HG03558 (cell line): Measurements from ENCODE around the gene NUMBL.
"Not testable (repeated sequence)": the region's sequence is repeated elsewhere in the genome, so short reads cannot be mapped to it uniquely, and the experiment has no call there.

Experiments used
- ATAC-seq: cut with Tn5 transposase; IDR thresholded peaks from one replicate; pipeline ENCODE4 v1.9.1; 2021; ENCODE audit warnings: moderate number of reproducible peaks; ENCODE audit not compliant: unreplicated experiment; ENCODE audit errors: extremely low read depth

NUMBL gene

DNA sequence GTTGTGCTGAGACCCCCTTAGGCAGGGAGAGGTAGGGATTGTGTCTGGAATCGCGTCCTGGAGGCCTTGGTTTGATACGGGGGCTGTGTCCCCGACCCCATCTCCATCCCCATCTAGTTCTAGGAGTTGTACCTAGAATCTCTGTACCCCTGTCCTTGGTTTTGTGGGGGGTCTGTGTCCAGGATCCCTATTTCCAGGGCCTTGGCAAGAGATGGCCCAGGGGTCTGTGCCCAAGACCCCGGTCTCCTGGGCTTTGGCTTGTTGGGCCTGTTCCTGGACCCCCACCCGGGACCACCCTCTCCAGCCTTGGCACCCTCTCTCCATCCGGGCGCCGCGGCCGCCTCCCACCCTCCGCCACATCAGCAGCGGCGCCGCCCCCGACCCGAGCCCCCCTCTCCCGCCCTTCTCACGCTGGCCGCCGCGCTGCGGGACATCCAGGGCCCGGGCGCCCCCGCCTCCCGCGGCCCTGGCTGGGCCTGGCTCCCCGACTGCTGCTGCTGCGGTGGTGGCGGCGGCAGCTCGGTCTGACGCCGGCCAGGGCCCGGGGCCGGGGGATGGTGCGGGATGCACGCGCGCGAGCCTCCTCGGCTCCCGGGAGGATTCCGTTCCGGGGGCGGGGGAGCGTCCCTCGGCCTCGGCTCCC lies at the start of gene NUMBL:
TSS of gene NUMBL (minus strand) at position 602 of the 643 bp plus-strand sequence. CDS start at position 434, 168 bp downstream.
- no peak for ATAC-seq

DNA sequence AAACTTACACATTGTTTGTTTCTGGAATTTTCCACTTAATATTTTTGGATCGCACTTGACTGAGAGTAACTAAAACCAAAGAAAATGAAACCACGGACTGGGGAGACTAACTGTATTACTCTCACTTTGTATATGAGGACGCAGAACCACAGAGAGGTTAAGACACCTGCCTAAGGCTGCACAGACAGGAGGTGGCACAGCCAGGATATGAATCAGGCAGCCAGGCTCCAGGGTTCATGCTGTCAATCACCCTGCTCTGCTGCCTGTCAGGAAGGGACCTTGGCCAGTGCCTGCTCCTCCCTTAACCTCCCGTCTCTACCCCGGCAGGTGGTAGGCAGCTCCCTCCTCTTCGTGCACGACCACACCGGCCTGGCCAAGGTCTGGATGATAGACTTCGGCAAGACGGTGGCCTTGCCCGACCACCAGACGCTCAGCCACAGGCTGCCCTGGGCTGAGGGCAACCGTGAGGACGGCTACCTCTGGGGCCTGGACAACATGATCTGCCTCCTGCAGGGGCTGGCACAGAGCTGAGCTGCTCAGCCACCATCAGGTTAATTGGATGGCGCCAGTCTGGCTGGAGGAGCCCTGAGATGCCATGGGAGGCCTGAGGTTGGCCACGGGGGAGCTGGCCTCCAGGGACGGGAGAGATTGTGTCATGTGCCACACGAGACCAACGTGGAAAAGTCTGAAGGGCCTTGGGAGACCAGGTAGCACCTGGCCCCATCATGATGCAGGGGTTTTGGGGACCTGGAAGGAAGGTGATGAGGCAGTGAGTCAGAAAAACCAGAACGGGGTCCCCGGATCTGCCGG lies 48.8 kb upstream of the NUMBL start:
- no peak for ATAC-seq

DNA sequence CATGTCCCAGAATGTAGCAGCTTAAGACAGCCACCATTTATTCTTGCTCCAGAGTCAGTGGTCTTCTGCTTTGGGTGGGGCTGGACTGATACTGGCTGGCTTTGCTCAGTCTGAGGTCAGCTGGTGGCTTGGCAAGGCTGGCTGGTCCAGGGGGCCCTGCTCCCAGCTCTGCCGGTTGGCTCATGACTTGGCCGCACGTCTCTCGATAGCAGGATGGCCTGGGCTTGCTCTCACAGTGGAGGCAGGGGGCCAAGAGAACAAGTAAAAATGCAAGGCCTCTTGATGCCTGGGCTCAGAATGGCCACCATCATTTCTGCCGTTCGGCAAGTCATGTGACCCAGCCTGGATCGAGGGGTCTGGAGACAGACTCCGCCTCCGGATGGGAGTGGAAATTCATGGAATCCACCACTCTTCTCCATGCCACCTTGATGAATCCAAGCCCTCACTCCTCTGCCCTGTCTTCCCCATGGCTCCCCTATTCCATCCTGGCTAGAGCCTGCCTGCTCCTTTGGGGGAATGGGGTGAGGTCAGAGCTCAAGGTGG lies 46.7 kb upstream of the NUMBL start:
- no peak for ATAC-seq

DNA sequence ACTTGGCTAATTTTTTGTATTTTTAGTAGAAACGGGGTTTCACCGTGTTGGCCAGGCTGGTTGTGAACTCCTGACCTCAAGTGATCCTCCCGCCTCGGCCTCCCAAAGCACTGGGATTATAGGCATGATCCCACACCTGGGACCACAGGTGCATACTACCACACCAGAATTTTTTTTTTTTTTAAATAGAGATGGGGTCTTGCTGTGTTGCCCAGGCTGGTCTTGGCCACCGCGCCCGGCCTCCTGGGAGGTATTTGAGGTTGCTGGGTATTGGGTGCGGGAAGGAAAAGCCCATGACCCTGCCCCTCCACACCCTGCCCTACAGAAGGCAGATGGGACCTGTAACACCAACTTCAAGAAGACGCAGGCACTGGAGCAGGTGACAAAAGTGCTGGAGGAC lies 46.2 kb upstream of the NUMBL start:
- no peak for ATAC-seq

DNA sequence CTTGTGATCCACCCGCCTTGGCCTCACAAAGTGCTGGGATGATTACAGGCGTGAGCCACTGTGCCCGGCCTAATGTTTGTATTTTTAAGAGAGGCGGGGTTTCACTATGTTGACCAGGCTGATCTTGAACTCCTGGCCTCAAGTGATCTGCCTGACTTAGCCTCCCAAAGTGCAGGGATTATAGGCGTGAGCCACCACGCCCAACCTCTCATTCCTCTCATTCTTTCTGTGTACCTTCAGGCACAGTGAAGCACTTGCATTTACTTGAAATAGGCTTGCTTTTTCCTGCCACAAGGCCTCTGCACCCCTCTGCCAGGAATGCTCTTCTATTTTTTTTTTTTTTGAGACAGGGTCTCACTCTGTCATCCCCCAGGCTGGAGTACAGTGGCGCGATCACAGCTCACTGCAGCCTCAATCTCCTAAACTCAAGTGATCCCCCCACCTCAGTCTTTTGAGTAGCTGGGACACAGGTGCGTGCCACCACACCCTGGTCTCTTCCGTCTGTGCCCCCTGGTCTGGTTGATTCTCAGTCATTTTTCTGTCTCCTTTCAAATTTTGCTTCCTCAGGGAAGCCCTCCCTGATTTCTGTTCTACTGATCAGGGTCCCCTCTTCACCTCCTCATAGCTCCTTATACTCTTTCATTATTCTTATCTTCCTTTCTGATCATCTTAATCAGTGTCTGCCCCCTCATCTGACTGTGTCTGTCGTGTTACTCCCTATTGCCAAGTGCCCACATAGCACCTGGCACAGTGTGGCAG lies 44.7 kb upstream of the NUMBL start:
- no peak for ATAC-seq

DNA sequence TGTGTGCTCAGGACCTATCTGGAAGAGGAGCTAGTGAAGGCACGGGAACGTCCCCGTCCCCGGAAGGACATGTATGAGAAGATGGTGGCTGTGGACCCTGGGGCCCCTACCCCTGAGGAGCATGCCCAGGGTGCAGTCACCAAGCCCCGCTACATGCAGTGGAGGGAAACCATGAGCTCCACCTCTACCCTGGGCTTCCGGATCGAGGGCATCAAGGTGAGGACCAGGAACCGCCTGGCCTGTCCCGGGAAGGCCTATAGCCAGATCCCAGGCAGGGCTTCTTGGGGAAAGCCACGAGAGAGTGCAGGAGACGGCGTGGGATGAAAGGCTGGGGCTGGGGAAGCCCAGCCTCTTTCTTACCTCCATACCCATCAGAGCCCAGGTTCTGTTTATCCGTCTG lies 42.7 kb upstream of the NUMBL start:
- ATAC-seq, result no peak

DNA sequence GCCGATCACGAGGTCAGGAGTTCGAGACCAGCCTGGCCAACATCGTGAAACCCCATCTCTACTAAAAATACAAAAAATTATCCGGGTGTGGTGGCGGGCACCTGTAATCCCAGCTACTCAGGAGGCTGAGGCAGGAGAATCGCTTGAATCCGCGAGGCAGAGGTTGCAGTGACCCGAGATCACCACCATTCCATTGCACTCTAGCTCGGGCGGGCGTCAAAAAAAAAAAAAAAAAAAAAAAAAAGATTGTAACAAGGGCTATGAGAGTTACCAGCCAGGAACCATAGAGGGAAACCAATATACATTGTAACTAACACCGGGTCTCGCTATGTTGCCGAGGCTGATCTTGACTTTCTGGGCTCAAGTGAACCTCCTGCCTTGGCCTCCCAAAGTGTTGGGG lies 41.9 kb upstream of the NUMBL start:
- not testable (repeated sequence) for ATAC-seq

DNA sequence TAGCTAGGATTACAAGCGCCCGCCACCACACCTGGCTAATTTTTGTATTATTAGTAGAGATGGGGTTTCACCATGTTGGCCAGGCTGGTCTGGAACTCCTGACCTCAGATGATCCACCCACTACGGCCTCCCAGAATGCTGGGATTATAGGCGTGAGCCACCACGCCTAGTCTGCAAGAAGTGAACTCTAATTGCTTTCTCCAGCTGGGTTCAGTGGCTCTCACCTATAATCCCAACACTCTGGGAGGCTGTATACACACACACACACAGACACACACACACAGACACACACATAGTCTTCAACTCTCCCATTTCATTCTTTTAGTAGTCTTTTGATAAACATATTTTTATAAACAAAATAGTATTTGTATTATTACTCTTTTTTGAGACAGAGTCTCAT lies 39.6 kb upstream of the NUMBL start:
- ATAC-seq, result not testable (repeated sequence)

DNA sequence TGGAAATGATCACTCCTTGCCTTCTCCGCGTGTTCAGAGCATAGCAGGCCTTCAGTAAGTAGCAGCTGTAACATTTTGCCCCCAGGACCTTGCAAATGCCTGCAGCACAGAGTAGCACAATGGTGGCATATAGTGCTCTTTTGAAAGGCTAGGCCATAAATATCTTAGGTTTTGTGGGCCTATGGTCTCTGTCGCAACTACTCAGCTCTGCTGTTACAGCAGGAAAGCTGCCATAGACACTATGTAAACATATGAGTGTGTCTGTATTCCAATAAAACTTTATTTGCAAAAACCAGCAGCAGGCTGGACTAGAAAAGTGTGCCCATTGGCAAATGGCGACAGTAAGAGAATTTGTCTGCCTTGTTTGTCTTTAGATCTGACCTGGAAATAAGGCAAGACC lies 35.8 kb upstream of the NUMBL start:
- no peak for ATAC-seq

DNA sequence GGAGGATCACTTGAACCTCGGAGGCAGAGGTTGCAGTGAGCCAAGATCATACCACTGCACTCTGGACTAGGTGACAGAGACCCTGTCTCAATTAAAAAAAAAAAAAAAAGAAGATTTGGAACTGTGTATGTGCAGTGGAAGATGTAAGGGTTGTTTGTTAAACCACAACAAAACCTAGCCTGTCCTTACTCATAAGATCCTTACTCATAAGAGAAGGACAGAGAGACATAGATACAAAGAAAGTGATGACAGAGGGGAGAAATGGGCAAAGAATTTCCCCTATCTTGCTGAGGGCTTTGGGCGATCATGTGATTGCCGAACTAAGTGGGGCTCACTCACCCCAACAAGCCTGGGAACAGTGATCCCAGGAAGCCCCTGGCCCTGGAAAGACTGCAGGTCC lies 34.4 kb upstream of the NUMBL start:
- ATAC-seq, result no peak

DNA sequence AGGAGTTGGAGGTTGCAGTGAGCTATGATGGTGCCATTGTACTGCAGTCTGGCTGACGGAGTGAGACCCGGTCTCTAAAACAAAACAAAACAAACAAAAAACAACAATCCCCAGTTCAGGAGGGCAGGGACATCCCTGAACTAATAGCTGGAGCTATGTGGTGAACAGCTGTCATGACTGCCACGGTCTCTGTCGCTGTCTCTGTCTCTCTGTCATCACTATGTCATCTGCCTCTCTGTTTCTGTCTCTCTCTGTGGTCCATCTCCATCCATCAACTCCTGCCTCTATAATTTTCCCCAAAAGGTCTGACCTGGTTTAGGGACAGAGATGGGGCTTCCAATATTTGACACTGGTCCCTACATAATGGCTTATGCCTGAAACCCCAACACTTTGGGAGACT lies 33.9 kb upstream of the NUMBL start:
- no peak for ATAC-seq

DNA sequence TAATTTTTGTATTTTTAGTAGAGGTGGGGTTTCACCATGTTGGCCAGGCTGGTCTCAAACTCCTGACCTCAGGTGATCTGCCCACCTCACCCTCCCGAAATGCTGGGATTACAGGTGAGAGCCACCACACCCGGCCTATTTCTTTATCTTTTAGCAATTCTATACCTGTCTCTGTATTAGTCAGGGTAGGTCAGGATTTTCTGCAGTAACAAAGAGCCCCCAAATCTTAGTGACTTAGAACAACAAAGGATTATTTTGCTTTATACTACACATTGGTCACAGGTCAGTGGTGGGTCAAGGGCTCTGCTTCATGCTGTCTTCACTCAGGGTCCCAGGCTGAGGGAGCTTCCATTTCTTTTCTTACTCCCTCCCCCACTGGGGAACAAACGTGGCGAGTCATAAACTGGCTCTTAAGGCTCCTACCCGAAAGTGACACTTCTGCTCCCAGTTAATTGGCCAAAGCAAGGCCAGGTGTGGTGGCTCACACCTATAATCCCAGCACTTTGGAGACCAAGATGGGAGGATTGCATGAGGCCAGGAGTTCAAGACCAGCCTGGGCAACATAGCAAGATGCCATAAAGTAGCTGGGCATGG lies 33.3 kb upstream of the NUMBL start:
- ATAC-seq, result no peak

DNA sequence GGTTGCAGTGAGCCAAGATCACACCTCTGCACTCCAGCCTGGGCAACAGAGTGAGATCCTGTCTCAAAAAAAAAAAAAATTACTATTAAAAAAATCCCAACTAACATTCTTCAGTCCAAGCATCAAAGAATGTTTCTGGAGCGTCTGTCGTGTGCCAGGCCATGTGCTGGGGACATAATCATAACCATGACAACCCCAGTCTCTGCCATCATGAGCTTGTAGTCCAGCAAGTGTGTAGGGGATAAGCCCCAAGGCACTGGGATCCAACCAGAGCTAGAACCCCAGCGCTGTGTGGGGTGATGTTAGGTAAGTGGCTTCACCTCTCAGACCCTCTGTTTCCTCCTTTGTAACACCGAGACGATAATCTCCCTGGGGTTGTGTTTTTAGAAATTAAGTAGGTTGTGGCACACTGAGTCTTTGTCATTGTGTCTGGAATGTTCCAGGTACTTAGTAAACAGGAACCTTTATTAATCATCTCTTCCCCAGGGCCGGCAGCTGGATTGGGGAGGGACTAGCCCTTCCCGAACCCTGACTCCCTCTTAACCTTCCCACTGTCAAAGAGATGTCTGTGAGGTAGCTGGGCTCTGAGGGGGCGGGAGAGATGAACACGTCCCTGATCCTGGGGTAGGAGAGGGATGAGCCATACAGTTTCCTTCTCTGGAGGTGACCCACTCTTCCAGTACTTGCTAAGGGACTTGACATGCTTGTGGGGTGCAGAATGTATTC lies 31.6 kb upstream of the NUMBL start:
- ATAC-seq, result no peak

DNA sequence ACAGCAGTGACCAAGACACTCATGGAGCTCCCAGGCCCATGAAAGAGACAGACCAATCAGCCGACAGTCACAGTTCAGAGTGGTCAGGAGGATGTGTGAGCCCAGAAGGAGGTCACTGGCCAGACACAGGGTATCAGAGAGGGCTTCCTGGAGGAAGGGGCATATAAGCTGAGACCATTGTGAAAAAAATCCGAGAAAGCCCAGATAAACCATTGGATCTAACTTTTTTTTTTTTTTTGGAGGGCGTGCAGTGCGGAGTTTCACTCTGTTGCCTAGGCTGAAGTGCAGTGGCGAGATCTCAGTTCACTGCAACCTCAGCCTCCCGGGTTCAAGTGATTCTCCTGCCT lies 30.7 kb upstream of the NUMBL start:
- ATAC-seq, result no peak

DNA sequence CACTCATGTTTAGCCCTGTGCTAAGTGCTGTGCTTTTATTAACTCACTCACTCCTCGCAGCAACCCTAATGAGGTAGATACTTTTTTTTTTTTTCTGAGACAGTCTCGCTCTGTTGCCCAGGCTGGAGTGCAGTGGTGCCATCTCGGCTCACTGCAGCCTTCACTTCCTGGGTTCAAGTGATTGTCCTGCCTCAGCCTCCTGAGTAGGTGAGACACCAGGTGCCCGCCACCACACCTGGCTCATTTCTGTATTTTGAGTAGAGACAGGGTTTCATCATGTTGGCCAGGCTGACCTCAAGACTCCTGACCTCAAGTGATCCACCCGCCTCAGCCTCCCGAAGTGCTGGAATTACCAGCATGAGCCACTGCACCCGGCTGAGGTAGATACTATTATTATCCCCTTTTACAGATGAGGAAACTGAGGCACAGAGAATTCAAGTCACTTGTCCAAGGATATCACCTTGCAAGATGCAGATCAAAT lies 29.0 kb upstream of the NUMBL start:
- ATAC-seq, result no peak

DNA sequence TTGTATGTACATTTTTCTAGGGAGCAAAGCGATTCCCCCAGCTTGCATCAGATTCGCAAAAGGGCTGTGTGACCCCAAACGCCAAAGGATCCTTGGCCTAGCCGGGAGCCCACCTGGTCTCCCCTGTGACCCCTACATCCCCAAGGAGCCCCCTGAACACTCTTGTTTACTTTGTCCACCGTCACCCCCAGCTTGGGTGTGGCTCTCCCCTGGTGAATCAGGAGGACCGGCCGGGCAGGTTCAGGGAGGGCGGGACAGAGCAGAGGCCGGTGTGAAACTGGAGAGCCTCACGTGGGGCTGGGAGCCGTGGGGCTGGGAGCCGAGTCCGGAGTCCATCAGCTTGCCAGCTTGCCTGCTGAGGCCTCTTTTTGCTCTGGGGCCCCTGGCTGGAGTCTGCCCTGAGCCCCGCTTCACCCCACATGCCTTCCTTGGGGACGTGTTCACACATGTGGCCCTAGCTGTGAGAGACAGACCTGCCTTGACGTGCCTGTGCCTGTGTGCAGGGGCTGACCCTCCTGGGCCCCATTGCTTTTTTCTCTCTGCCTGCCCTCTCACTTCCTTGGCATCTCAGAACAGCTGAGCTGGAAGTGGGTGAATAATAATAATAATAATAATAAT lies 28.4 kb upstream of the NUMBL start:
- no peak for ATAC-seq

DNA sequence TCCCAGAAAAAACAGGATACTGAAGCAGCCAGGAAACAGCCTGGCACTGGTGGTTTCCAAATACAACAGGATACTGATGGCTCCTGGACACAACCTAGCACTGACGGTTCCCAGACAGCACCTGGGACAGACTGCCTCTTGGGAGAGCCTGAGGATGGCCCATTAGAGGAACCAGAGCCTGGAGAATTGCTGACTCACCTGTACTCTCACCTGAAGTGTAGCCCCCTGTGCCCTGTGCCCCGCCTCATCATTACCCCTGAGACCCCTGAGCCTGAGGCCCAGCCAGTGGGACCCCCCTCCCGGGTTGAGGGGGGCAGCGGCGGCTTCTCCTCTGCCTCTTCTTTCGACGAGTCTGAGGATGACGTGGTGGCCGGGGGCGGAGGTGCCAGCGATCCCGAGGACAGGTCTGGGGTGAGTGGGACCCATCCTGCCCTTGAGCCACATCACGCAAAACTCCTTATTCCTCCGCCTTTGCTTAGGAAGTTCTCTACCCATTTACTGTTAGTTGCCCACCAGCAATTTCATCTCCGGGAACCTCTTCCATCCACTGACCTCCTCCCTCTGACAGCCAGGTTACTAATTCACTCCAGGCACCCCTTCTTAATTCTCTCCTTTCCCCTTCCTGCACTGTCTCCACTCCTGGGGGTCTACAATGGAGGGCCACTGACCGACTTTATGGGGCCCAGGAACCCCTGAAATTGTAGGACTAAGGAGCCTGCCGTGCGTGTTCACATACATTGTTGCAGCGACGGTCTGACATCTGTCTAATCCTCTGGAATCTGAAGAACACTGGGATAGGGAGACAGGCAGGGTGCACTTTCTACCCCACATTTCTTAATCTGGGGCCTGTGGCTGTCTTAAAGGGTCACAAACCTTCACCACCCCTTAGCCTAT lies 27.7 kb upstream of the NUMBL start:
- no peak for ATAC-seq

DNA sequence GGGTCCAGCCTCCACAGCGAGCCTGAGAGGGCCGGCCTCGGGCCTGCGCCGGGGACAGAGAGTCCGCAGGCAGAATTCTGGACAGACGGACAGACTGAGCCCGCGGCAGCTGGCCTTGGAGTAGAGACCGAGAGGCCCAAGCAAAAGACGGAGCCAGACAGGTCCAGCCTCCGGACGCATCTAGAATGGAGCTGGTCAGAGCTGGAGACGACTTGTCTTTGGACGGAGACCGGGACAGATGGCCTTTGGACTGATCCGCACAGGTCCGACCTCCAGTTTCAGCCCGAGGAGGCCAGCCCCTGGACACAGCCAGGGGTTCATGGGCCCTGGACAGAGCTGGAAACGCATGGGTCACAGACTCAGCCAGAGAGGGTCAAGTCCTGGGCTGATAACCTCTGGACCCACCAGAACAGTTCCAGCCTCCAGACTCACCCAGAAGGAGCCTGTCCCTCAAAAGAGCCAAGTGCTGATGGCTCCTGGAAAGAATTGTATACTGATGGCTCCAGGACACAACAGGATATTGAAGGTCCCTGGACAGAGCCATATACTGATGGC lies 27.0 kb upstream of the NUMBL start:
- ATAC-seq, result no peak
